SK-N-SH (cell line): Measurements from ENCODE around the gene PATL2.

Source experiments
- MEF2A ChIP-seq: IDR thresholded peaks from 2 replicates; pipeline ENCODE4 v1.4.0; 2012; ENCODE audit warnings: low read depth, borderline replicate concordance
- NRF1 ChIP-seq: IDR thresholded peaks from 2 replicates; pipeline ENCODE4 v1.6.1; 2012; ENCODE audit warnings: low read depth, mild to moderate bottlenecking, low read length
- TEAD4 ChIP-seq: IDR thresholded peaks from 2 replicates; pipeline ENCODE4 v1.4.0; 2012; ENCODE audit warnings: mild to moderate bottlenecking, borderline replicate concordance; ENCODE audit not compliant: insufficient read depth

DNA sequence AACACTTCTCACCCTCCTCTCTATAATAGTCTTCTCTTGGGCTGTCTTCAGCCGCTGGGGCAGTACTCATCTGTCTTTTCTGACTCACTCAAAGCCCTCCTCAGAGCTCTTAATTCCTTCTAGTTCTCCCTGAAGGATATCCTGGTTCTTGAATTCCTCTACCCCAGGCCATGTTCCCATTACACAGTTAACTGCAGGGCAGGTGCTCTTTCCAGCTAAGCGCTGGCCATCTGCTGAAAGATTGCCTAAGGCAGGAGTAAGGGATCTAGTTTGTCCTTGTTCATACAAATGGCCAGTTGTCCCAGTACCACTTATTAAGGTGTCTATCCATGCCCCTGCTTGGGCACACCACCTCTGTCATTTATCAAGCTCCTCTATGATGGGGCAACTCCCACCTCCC, 37.5 kb downstream of the PATL2 start:
- TF ChIP-seq NRF1: no peak
- no peak for TF ChIP-seq MEF2A
- no peak for TF ChIP-seq TEAD4
